GM11168 (cell line): Measurements from ENCODE around the gene CDC42EP3.

ENCODE experiments used
- in situ Hi-C: fragments of 300-500 bp; cut with MboI; formaldehyde crosslinking; loops from one replicate; pipeline ENCODE4 v1.12.0; 2022; ENCODE audit warnings: low sequenced_read_pairs; ENCODE audit not compliant: unreplicated experiment

CDC42EP3 gene

DNA sequence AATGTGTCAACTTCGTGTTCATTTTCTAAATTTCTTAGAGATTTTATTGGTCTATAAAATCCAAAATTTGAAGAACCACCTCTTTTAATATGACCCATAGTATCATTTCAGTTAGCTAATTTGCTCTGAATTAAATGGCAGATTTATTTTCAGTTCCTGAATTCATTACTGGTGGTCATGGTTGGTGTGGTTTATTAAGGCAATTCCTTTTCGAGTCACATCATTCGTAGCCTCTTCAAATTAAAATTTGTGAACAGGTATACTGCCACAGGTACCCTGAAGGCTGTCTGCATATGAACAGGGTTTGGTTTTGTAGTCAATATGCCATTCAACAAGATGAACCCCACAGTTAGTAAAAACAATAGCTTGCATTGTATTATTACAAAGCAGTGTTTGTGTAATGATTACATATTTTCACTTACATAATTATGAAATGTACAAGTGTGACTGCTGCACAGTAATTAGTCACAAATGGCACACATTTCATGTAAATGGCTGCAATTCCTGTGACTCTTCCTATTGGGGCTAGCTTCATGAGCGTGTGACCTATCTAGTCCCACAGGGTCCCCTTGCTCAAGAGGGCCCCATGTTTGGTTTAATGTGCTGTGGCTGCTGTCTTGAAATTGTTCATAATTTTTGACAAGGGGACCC is 48.9 kb downstream of the CDC42EP3 start:
- in situ Hi-C loops: no loop called here

DNA sequence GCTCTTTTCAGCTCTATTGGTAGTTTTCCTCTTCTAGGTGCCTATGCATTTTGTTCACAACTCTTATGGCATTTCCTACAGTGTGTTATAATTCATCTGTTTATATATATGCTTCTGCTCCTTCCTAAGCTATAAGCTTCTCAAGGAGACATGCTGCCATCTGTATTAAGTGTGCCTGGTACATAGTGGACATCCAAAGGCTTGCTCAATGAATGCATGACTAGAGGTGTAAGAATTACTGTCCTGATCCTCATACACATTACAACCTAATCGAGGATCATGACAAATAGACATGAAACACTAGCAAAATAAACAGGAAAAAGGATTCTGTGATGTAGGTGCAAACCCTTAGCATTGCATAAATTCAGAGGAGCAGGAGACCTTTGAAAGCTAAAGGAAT is 50.2 kb downstream of the CDC42EP3 start:
- in situ Hi-C loops: no loop called here

DNA sequence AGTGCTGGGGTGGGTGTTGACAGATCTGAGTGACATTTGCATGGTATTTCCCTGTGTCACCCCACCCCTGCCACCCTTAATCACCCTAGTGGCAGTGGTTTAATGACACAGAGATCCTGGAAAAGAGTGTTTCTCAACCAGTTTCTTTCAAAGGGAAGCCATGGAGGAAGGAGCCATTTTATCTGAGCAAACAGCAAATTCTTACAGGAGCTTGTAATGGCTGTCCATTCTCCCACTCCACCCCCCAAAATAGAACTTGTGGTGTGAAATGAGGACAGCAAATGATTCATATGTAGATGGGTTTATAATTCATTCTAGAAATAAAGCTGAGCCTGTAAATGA is 51.5 kb downstream of the CDC42EP3 start:
- in situ Hi-C loops: no loop called here

DNA sequence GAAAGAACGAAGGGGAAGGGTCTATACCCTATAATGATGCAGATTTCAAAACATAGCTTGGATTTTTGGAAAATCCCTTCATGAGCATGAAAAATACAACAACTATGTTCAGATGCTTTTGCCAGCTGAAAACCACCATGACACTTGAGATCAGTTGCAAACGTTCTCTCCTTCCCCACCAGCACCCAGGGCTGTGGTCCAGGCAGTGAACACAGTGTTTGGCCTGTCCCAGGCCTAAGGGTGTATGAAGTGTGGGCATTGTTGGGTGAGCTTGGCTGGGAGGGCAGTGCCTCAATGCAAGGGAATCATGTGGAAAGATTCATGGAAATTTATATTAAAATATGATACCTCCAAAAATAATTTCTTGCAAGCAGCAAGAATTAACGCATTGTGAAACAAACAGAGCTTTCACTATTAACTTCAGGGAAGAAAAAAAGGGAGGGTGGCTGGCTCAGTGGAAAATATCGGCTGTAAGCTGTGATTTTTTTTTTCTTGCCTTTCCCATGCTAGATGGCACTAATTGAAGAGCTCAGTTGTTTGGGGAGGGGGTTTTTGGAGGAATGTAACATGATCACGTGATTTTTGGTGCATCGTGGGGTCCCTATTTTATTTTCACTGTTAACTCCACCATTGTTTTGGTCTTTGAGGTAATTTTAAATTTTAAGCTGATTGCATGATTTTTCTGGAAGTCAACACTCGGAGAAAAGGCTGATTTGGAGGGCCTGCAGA is 52.0 kb downstream of the CDC42EP3 start:
- in situ Hi-C loops: no loop called here

- in situ Hi-C loops: no loop called here
Measured at GRCh38 chr2:37618326-37618725, 53.1 kb downstream of the CDC42EP3 start.

- in situ Hi-C loops: no loop called here
Measured at GRCh38 chr2:37617119-37617892, 54.1 kb downstream of the CDC42EP3 start.

GRCh38 chr2:37616677-37617005 is 54.8 kb downstream of the CDC42EP3 start:
- in situ Hi-C loops: no loop called here

DNA sequence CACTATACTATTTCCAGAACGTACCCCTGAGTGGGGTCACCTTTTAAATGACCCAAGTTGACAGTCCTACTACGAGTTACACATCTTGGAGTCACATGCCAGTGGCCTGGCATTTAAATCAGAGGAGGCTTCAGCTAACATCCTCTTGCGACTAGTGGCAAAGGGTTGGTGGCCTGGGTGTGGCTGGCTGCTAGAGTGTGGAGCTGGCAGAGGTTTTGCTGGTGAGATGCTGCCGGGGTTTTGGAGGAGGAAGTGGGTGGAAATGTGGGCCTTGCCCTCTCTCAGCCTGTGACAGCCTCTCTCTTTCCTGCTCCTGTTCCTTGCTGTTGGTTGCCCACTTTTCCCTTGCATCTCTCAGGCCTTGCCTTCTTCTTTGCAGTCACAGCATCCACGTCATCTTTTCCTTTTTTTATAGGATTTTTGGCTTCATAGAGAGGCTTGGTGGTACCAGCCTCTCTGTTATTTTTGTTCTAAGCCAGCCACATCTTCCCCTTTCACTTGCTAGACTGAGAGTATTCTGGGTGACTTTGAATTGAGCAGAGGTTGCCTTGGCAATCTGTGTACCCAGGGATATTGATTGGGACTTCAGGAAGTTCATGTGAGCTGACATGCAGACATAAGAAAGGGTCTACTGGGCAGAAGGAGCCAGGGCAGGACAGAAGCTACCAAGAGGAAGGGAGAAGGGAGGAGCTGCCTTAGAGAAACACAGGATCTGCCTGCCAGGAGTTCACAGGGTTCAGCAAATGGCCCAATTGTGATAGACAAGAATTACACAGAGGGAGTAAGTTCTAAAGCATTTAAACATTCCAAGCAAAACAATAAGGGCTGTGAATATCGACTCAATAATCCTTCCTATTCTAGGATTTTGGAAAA is 55.4 kb downstream of the CDC42EP3 start:
- in situ Hi-C loops: no loop called here

DNA sequence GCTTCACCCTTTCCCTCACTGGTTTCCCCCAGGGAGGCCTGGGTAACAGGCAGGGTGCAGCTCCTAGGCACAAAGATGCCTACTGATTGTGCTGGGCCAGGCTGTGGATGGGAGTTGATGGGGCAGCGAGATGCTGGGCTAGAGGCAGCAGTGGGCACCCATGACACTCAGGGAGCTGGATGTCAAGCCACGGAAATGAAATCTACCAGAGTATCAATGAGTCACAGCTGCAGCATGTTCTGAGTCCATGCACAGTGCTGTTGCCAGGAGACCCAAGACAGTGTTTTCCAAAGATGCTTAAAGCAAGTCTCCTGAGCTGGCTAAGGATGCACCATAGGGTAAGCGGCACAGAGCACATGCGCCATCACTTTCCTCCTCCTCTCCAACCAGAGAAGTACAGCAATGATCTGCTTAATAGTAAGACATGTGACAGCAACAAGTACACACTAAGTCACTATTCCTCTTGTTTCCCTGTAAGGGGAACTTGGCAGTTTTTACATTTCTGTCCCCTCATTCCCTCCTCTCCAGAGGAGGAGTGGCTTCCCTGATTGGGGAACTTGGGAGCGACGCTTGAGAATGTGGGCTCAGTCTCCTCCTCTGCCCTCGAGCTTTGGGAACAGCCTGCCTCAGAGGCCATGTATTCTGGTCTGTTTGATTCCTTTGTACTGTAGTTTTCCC is 57.2 kb downstream of the CDC42EP3 start:
- in situ Hi-C loops: no loop called here

GRCh38 chr2:37612382-37612781 is 59.1 kb downstream of the CDC42EP3 start:
- in situ Hi-C loops: no loop called here

DNA sequence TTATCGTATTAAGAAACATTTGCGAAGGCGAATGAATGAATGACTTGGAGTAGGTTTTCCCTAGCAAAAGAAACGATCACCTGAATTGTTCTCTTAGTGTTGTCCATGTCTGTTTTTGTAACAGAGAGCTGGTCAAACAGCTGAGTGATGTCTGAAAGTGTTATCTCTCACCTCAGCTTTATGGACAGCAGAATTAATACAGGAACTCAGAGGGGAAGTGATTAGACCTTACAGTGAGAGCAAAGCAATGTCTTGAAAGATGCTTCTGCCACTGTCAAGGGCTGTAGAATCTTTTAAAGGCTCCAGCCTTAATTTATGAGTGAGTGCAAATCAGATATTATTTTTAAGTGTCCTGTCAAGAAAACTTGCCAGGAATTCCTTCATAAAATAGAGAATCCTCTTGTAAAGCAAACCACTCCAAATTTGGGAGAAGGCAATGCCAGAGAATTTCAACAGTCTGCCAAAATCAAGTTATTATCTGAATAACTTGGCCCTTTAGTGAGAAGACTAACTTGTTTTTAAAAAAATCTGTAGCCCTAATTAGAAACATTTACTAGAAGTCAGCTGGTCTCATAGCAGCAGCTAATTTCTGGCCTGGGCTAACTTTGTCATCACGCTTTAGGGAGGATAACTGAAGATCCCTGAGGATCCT is 60.7 kb downstream of the CDC42EP3 start:
- in situ Hi-C loops: no loop called here

DNA sequence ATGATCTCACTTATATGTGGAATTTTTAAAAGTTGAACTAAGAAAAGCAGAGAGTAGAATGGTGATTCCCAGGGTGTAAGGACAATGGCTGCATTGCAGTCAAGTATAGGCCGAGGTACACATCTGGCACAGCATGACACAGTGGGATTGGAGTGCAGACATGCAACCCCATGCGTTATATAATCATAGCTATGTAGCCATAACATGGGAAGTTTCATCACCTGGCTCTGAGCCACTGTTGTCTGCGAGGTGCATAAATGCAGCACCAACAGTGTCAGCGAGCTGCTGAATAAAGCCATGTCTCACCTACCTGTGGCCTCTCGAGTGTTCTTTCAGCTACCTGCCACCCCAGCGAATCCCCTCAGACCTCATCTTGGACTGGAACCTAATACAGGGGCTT is 61.7 kb downstream of the CDC42EP3 start:
- in situ Hi-C loops: no loop called here

DNA sequence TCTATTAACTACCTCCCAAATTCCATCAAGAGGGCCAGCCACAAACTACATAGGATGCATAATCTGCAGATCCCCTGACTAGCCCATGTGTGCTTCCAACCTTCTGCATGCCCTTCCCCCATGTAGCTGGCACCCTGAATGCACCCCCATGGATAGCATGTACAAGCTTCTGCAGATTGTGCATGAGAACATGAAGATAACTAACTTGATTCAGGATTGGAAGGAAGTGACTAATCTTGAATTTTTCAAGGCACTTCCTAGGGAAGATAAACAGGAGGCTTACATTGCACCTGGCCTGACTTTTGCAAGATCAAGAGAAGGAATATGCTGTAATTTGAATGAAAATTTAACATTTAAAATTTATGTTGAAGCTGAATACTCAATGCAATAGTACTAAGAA is 66.7 kb downstream of the CDC42EP3 start:
- in situ Hi-C loops: no loop called here

DNA sequence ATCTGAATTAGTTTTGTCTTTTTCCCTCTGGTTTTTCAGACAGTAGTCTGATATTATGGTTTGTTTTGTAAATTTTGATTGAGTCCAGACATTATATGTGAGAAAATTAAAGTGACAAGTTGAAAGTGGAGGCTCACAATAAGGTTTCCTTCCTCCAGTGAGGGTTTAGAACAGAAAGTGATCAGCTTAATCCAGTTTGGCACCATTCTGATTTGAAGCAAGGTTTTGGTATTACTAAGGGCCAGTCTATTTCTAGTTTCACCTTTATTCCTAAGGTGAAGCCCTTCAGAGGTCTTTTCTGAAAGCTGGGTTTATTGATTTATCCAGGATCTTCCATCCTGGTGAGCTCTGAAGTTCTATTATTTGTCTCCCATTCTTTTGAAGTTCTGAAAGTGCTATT is 68.7 kb downstream of the CDC42EP3 start:
- in situ Hi-C loops: no loop called here

- in situ Hi-C loops: no loop called here
Measured at GRCh38 chr2:37602040-37602439, 69.4 kb downstream of the CDC42EP3 start.

DNA sequence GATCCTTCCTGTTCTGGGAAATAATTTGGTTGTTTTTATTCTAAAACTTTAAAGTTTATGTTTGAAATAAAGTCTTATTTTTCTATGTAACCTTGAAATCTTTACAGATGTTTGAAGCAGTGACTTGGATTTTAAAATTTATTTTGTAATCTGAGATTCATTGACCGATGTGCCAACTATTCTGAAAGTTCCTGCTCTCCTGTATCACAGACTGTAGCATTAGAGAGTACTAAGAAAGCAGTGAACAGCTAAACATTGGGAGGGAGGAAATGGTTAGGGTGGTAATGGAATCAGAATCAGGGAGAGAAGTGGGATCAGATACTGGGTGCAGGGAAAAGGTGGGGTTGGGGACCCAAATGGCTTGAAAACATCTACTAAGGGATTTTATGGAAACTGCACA is 69.9 kb downstream of the CDC42EP3 start:
- in situ Hi-C loops: no loop called here

GRCh38 chr2:37600735-37601134 is 70.7 kb downstream of the CDC42EP3 start:
- in situ Hi-C loops: no loop called here

- in situ Hi-C loops: no loop called here
Measured at GRCh38 chr2:37599688-37600525, 71.5 kb downstream of the CDC42EP3 start.

GRCh38 chr2:37593694-37594093 is 77.7 kb downstream of the CDC42EP3 start:
- in situ Hi-C loops: no loop called here
